AG04450 (cell line): ENCODE measurements around the gene FAXDC2. TPM values are rescaled to one million over a fixed set of nuclear protein-coding genes. Genes with fewer than 3 reads are reported as not detected.

Experiments
- CTCF ChIA-PET: fragments of 300-600, 350-600 bp; formaldehyde crosslinking; extraction: SDS; loops from one replicate; lab custom pipeline; 2022; ENCODE audit warnings: antibody characterized with exemption, inconsistent platforms; lab: Charles Lee
- POLR2A ChIA-PET: fragments of 350-600 bp; formaldehyde crosslinking; extraction: SDS; loops from one replicate; lab custom pipeline; 2021; ENCODE audit warnings: antibody characterized with exemption, inconsistent platforms; lab: Yijun Ruan, JAX
- DNase-seq: peaks from one replicate; pipeline ENCODE4 v3.0.0-alpha.2; 2011; ENCODE audit warnings: low read depth, low spot score
- H3K27ac ChIP-seq: one replicate; pipeline ENCODE4 v1.5.1; 2012; ENCODE audit warnings: low read depth, low read length, control low read depth
- H3K27me3 ChIP-seq: one replicate; pipeline ENCODE4 v1.6.0; 2012; ENCODE audit warnings: low read length; ENCODE audit not compliant: control insufficient read depth, insufficient read depth
- H3K4me3 ChIP-seq: 2 replicates; pipeline ENCODE4 v1.5.1; 2011; ENCODE audit warnings: mild to moderate bottlenecking, low read depth, low read length, control low read depth
- H3K9me3 ChIP-seq: 2 replicates; pipeline ENCODE4 v1.5.1; 2012; ENCODE audit warnings: low read length; ENCODE audit not compliant: control insufficient read depth, insufficient read depth
- polyA plus RNA-seq: library from polyadenylated mRNA; depleted of rRNA; stranded (reverse); fragments of >200 nt; gene quantifications from 2 replicates; pipeline ENCODE4 v1.2.3, GENCODE V29; 2011
- TF ChIP-seq, protein P1 (sequence below): IDR thresholded peaks from 2 replicates; pipeline ENCODE4 v1.5.1; 2011; ENCODE audit warnings: low read depth, low read length, control low read depth, inconsistent platforms

Gene FAXDC2
- polyA plus RNA-seq, 1 experiment = 21.1 TPM

DNA sequence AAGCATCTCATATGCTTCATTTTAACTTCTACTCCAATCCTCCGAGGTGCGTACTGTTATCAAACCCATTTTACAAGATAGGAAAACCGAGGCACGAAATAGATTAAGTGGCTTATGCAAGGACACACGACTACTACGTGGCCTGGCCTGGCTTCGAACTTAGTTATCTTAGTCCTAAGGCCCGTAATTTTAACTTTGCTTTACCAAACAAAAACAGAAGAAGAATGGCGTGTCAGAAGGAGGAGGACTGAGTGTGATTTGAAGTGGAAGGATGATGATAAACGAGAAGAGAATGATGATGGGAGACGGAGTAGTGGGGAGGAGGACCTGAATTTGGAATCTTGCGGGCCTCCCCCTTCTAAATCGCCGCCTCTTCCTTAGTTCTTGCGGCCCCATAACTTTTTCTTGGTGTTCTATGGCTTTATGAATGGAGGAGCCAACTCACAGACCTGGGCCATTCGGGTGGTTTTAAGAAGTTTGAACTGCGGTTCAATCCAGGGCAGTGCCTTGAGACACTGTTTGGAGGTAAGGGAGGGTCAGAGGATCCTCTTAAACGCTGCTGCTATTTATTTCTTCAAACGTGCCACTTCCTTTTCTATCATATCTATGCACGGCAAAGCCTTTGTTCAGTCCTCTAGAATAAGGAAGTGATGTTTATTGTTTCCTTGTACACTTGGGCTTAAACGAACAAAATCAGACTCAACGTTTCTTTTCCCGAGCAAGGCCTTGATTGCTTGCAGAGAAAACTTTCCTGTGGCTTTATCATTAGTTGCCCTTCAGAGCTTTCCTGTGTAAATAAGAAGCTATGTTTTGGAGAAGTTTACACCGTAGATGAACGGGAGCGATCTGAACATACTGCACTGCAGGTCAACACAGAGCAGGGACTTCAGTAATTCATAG is 8.8 kb upstream of the FAXDC2 start:
- no peaks in the 10 kb centered on the region for H3K27me3 ChIP-seq
- ChIA-PET POLR2A (interaction anchor here (0.6 to 1.1 kb wide), 4 partner anchors 9 to 1296 kb away, joined by 3 to 5 read pairs (median 3); partner anchors contain the start of gene GEMIN5), CTCF (no interaction called here)
- H3K4me3 ChIP-seq = peak overlapping the region; percentile 82
- TF ChIP-seq, protein P1, sequence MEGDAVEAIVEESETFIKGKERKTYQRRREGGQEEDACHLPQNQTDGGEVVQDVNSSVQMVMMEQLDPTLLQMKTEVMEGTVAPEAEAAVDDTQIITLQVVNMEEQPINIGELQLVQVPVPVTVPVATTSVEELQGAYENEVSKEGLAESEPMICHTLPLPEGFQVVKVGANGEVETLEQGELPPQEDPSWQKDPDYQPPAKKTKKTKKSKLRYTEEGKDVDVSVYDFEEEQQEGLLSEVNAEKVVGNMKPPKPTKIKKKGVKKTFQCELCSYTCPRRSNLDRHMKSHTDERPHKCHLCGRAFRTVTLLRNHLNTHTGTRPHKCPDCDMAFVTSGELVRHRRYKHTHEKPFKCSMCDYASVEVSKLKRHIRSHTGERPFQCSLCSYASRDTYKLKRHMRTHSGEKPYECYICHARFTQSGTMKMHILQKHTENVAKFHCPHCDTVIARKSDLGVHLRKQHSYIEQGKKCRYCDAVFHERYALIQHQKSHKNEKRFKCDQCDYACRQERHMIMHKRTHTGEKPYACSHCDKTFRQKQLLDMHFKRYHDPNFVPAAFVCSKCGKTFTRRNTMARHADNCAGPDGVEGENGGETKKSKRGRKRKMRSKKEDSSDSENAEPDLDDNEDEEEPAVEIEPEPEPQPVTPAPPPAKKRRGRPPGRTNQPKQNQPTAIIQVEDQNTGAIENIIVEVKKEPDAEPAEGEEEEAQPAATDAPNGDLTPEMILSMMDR = no peak
- H3K9me3 ChIP-seq = no peaks in the 10 kb centered on the region
- H3K27ac ChIP-seq = peak overlapping the region; percentile 22
- DNase-seq = no peak

DNA sequence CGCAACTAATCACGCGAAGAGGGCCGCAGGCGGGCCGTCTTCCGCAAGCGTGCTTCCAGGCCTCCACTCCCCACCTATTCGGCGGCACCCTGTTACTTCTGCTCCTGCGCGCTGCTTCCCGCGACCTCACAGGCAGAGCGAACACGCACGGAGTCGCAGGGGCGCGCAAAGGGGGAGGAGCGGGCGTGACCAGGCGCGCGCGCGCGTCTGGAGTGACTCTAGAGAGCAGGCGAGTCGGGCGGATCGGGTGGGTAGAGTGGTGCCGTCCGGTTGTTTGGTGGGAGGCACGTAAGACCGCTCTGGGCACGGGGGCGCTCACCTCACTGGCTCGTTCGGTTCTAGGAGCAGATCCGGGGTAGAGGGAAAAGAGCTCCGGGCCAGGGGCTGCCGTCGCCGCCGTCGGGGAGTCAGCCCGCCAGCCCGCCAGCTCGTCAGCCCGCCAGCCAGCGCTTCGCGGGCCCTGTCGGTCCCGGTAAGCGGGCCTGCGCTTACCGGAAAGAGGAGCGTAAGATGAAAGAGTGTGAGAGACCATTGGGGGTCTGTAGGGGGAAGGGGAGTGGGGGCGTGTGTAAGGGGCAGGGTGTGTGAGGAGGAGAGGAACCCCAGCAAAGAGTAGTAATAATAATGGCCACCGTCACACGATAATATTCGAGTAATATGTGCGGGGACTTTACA is 8.0 kb upstream of the FAXDC2 start, which contains the start of gene CNOT8:
TSS of gene CNOT8 (plus strand) at position 331 of the 675 bp plus-strand sequence. CDS start 4,652 bp downstream, outside the sequence.
- ChIA-PET CTCF (interaction anchor here (0.6 kb wide), 1 partner anchor 890 kb away, joined by 4 read pairs; no protein-coding TSS in a partner anchor), POLR2A (interaction anchor here (0.7 to 1.0 kb wide), 4 partner anchors 9 to 601 kb away, joined by 3 to 5 read pairs (median 3); partner anchors contain the start of gene GEMIN5)
- TF ChIP-seq, protein P1 = no peak
- Histone ChIP-seq H3K4me3 (peak within 1 kb of the TSS; percentile 82), H3K27ac (peak within 1 kb of the TSS; percentile 99), H3K9me3 (no peaks in the 10 kb centered on the region), H3K27me3 (no peaks in the 10 kb centered on the region)
- DNase-seq = peak; percentile 96

DNA sequence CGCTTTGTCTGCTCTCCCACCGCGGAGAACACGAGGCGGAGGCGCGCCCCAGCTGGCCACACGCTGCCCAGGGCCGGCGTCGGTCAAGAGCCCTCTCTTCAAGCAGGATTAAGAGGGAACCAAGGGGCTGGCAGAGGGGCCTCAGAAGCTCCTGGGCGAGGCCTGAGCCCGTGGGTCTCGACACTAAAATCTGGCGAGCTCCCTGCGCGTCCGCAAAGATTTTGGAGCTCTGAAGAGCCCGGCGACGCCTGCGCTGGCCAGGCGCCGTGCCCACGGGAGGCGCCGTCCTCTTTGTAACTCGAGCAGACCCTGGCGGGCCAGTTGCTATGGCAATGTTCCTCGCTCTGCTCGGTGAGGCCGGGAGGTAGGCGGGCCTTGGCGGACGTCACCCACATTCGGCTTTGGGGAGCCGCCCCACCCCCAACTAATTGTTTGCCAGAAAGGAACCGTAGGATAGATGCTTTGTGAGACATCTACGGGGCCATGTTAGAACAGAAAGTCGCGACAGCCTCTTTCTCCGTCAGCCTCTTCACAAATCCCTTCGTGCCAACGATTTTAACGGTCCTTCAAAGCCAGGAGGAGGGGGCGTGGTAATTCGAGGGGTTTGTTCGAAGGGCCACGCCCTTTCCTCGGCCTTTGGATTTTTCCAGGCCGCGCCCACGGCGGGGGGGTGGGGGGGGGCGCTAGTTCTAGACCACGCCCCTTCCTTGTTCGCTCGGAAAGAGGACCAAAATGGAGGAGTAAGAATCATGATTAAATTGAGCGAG is 7.3 kb upstream of the FAXDC2 start:
- Histone ChIP-seq H3K9me3 (no peaks in the 10 kb centered on the region), H3K27ac (peak overlapping the region; percentile 99), H3K4me3 (peak overlapping the region; percentile 82), H3K27me3 (no peaks in the 10 kb centered on the region)
- DNase-seq = peak; percentile 88
- POLR2A ChIA-PET = interaction anchor here (0.6 to 1.2 kb wide), 7 partner anchors 8 to 600 kb away, joined by 3 to 6 read pairs (median 3); partner anchors contain the start of gene GEMIN5
- CTCF ChIA-PET = interaction anchor here (0.6 to 0.9 kb wide), 2 partner anchors 208 to 889 kb away, joined by 3 to 4 read pairs; no protein-coding TSS in a partner anchor
- TF ChIP-seq, protein P1 = 0 out of 2 replicates have a peak, but pooled peaks have one; percentile 18

DNA sequence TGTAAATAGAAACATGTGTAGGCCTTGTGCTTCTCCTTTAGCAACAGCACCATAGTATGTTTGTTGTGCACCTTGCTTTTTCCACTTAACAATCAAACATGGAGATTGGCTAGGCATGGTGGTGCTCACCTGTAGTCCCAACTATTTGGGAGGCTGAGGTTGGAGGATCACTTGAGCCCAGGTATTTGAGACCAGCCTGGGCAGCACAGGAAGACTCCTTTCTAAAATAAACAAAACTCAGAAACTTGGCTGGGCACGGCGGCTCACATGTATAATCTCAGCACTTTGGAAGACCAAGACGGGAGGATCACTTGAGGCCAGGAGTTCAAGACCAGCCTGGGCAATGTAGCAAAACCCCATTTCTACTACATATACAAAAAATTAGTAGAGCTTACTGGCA is 948 bp upstream of the FAXDC2 start:
- no peaks in the 10 kb centered on the region for H3K9me3 ChIP-seq
- POLR2A ChIA-PET = no interaction called here
- H3K27me3 ChIP-seq = no peaks in the 10 kb centered on the region
- CTCF ChIA-PET = interaction anchor here (0.8 to 2.4 kb wide), 3 partner anchors 40 to 201 kb away, joined by 4 to 12 read pairs (median 9); no protein-coding TSS in a partner anchor
- no peak overlapping the region for H3K4me3 ChIP-seq
- DNase-seq = no peak
- TF ChIP-seq, protein P1 = no peak
- no peak overlapping the region for H3K27ac ChIP-seq
